Astrocyte (in vitro differentiated cells and primary cell): ENCODE data around the gene SRGAP1. TPM values are rescaled to one million over a fixed set of nuclear protein-coding genes. Genes with fewer than 3 reads are reported as not detected.

Experiments
- DNase-seq: peaks from one replicate; pipeline ENCODE4 v3.0.0-alpha.2; 2010; ENCODE audit warnings: low read depth
- FAIRE-seq: peaks from 2 replicates; lab custom pipeline; 2011; peaks lifted over from hg19 to GRCh38; lab: Jason Lieb, UNC
- H2AFZ ChIP-seq: 2 replicates; pipeline ENCODE4 v1.6.0; 2012; ENCODE audit warnings: low read depth, low read length, inconsistent platforms
- H3K27ac ChIP-seq: 2 replicates; pipeline ENCODE4 v1.5.1; 2011; ENCODE audit warnings: low read depth, low read length, inconsistent platforms
- H3K27me3 ChIP-seq: 2 replicates; pipeline ENCODE4 v1.6.0; 2011; ENCODE audit warnings: low read length, inconsistent platforms; ENCODE audit not compliant: insufficient read depth
- H3K36me3 ChIP-seq: 2 replicates; pipeline ENCODE4 v1.5.1; 2011; ENCODE audit warnings: low read length, inconsistent platforms; ENCODE audit not compliant: insufficient read depth
- H3K4me1 ChIP-seq: 2 replicates; pipeline ENCODE4 v1.5.1; 2011; ENCODE audit warnings: low read length, inconsistent platforms; ENCODE audit not compliant: insufficient read depth
- H3K4me2 ChIP-seq: 2 replicates; pipeline ENCODE4 v1.6.0; 2012; ENCODE audit warnings: low read length, inconsistent platforms
- H3K4me3 ChIP-seq: 2 replicates; pipeline ENCODE4 v1.5.1; 2011; ENCODE audit warnings: low read depth, mild to moderate bottlenecking, low read length, inconsistent platforms; ENCODE audit not compliant: insufficient read depth
- H3K79me2 ChIP-seq: 2 replicates; pipeline ENCODE4 v1.6.0; 2012; ENCODE audit warnings: mild to moderate bottlenecking, low read length, inconsistent platforms; ENCODE audit not compliant: insufficient read depth
- H3K9ac ChIP-seq: 2 replicates; pipeline ENCODE4 v1.6.0; 2012; ENCODE audit warnings: mild to moderate bottlenecking, low read length, inconsistent platforms
- H3K9me3 ChIP-seq: 2 replicates; pipeline ENCODE4 v1.5.1; 2012; ENCODE audit warnings: low read depth, mild to moderate bottlenecking, low read length, inconsistent platforms; ENCODE audit not compliant: insufficient read depth
- H4K20me1 ChIP-seq: 2 replicates; pipeline ENCODE4 v1.6.0; 2012; ENCODE audit warnings: low read length, inconsistent platforms; ENCODE audit not compliant: insufficient read depth
- H3K27ac Mint-ChIP-seq: one replicate; pipeline ENCODE4 v1.8.0; 2021; ENCODE audit warnings: mild to moderate bottlenecking, mixed read lengths; ENCODE audit not compliant: unreplicated experiment
- H3K27me3 Mint-ChIP-seq: one replicate; pipeline ENCODE4 v1.8.0; 2021; ENCODE audit warnings: low read depth, mixed read lengths; ENCODE audit not compliant: unreplicated experiment
- H3K36me3 Mint-ChIP-seq: one replicate; pipeline ENCODE4 v1.8.0; 2021; ENCODE audit warnings: low read depth, mixed read lengths; ENCODE audit not compliant: unreplicated experiment
- H3K4me1 Mint-ChIP-seq: one replicate; pipeline ENCODE4 v1.8.0; 2021; ENCODE audit warnings: low read depth, mixed read lengths; ENCODE audit not compliant: unreplicated experiment
- H3K4me3 Mint-ChIP-seq: one replicate; pipeline ENCODE4 v1.8.0; 2021; ENCODE audit warnings: mild to moderate bottlenecking, moderate library complexity, mixed read lengths; ENCODE audit not compliant: unreplicated experiment
- H3K9me3 Mint-ChIP-seq: one replicate; pipeline ENCODE4 v1.8.0; 2021; ENCODE audit warnings: mild to moderate bottlenecking, mixed read lengths; ENCODE audit not compliant: unreplicated experiment
- CTCF ChIP-seq: IDR thresholded peaks from 2 replicates; pipeline ENCODE4 v1.5.1; 2011; ENCODE audit warnings: low read depth, mild to moderate bottlenecking, inconsistent platforms, low read length, moderate library complexity; ENCODE audit not compliant: insufficient read depth
- EZH2 ChIP-seq: IDR thresholded peaks from 2 replicates; pipeline ENCODE4 v1.6.1; 2012; ENCODE audit warnings: mild to moderate bottlenecking, low read length, inconsistent platforms; ENCODE audit not compliant: insufficient read depth
- total RNA-seq: library from RNA; stranded (reverse); gene quantifications from 2 replicates; pipeline ENCODE4 v1.2.1, GENCODE V29; 2021

The SRGAP1 gene
- total RNA-seq, 1 donor from 2014 or later, result 15.2 TPM

GRCh38 chr12:63805704-63806672 lies 38.5 kb upstream of the SRGAP1 start:
- Histone ChIP-seq H3K4me1 (no peaks in the 10 kb centered on the region), H3K4me3 (no peak overlapping the region), H3K36me3 (peaks cover 12% of the 10 kb centered on the region), H2AFZ (no peak overlapping the region), H3K4me2 (no peak overlapping the region), H3K27ac (no peak overlapping the region), H3K27me3 (no peaks in the 10 kb centered on the region), H3K79me2 (no peaks in the 10 kb centered on the region), H4K20me1 (no peaks in the 10 kb centered on the region), H3K9ac (no peak overlapping the region), H3K9me3 (no peaks in the 10 kb centered on the region)
- Mint-ChIP-seq H3K4me1 (no peaks in the 10 kb centered on the region), H3K4me3 (no peak overlapping the region), H3K9me3 (no peaks in the 10 kb centered on the region), H3K27me3 (no peaks in the 10 kb centered on the region), H3K36me3 (no peaks in the 10 kb centered on the region), H3K27ac (no peak overlapping the region)
- DNase-seq (no peak), FAIRE-seq (no peak)
- no peak for TF ChIP-seq EZH2
- no peak for TF ChIP-seq CTCF

- Mint-ChIP-seq H3K27ac (no peak overlapping the region), H3K27me3 (no peaks in the 10 kb centered on the region), H3K9me3 (no peaks in the 10 kb centered on the region), H3K36me3 (no peaks in the 10 kb centered on the region), H3K4me3 (no peak overlapping the region), H3K4me1 (no peaks in the 10 kb centered on the region)
- Histone ChIP-seq H3K9ac (no peak overlapping the region), H3K27ac (no peak overlapping the region), H3K9me3 (no peaks in the 10 kb centered on the region), H3K36me3 (peaks cover 12% of the 10 kb centered on the region), H3K79me2 (no peaks in the 10 kb centered on the region), H4K20me1 (no peaks in the 10 kb centered on the region), H2AFZ (no peak overlapping the region), H3K4me3 (no peak overlapping the region), H3K4me1 (no peaks in the 10 kb centered on the region), H3K27me3 (no peaks in the 10 kb centered on the region), H3K4me2 (no peak overlapping the region)
- FAIRE-seq, result no peak
- DNase-seq, result no peak
- TF ChIP-seq CTCF, result no peak
- TF ChIP-seq EZH2, result no peak
Measured at GRCh38 chr12:63808631-63809030, 35.9 kb upstream of the SRGAP1 start.

- Histone ChIP-seq H4K20me1 (no peaks in the 10 kb centered on the region), H3K27ac (no peak overlapping the region), H2AFZ (no peak overlapping the region), H3K79me2 (no peaks in the 10 kb centered on the region), H3K4me2 (no peak overlapping the region), H3K9ac (no peak overlapping the region), H3K4me3 (no peak overlapping the region), H3K27me3 (no peaks in the 10 kb centered on the region), H3K9me3 (no peaks in the 10 kb centered on the region), H3K4me1 (no peaks in the 10 kb centered on the region), H3K36me3 (peaks cover 12% of the 10 kb centered on the region)
- TF ChIP-seq CTCF (no peak), EZH2 (no peak)
- Mint-ChIP-seq H3K36me3 (no peaks in the 10 kb centered on the region), H3K27ac (no peak overlapping the region), H3K4me1 (no peaks in the 10 kb centered on the region), H3K9me3 (no peaks in the 10 kb centered on the region), H3K27me3 (no peaks in the 10 kb centered on the region), H3K4me3 (no peak overlapping the region)
- DNase-seq, result no peak
- no peak for FAIRE-seq
Measured at GRCh38 chr12:63809566-63809965, 34.9 kb upstream of the SRGAP1 start.
